ENCODE results near the gene AUH.

- TF ChIP-seq EZH2 (IDR thresholded peaks at IDR 0.05; ENCODE audit: insufficient read depth, poor library complexity, severe bottlenecking) = no peak
- no peak for TF ChIP-seq EZH2phosphoT487 (IDR thresholded peaks at IDR 0.05; ENCODE audit: insufficient read depth, low read depth)
Observed at GRCh38 chr9:91341749-91342148, 20.0 kb downstream of the AUH start.
